NB4 (cell line): Measurements from ENCODE around the gene ASIC2.

Experiments
- DNase-seq: peaks from one replicate; pipeline ENCODE4 v3.0.0; 2010; ENCODE audit warnings: low read depth
- H3K4me3 ChIP-seq: one replicate; pipeline ENCODE4 v1.5.1; 2011; ENCODE audit warnings: mild to moderate bottlenecking, low read depth, low read length, moderate library complexity
- MAX ChIP-seq: IDR thresholded peaks from 2 replicates; pipeline ENCODE4 v1.6.1; 2011; ENCODE audit warnings: low read depth, low read length
- MYC ChIP-seq: IDR thresholded peaks from 2 replicates; pipeline ENCODE4 v1.6.1; 2011; ENCODE audit warnings: low read depth, low read length
- POLR2A ChIP-seq: IDR thresholded peaks from 2 replicates; pipeline ENCODE4 v1.6.1; 2011; ENCODE audit warnings: mild to moderate bottlenecking; ENCODE audit not compliant: insufficient read length; ENCODE audit errors: extremely low read depth
- TF ChIP-seq, protein P1 (sequence below): IDR thresholded peaks from one replicate; pipeline ENCODE4 v1.5.1; 2012; ENCODE audit warnings: low read depth, low read length

Gene ASIC2

DNA sequence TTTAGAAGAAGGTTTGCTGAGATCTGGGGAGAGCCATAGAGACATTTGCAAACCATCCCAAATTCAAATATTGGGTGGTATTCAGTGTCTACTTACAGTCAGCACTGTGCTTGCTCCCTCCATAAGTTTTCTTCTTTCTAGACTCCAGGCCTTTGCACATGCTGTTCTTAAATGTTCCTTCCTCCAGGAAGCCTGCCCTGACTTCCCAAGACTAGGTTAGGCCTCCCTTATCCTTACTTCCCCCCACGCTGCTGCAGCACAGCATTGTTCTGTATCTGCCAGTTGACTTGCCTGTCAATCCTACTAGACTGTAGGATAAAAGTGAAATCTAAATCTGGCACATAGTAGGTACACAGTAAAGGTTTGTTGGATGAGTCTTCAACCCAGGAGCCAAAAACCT is 53.4 kb downstream of the ASIC2 start:
- TF ChIP-seq, protein P1, sequence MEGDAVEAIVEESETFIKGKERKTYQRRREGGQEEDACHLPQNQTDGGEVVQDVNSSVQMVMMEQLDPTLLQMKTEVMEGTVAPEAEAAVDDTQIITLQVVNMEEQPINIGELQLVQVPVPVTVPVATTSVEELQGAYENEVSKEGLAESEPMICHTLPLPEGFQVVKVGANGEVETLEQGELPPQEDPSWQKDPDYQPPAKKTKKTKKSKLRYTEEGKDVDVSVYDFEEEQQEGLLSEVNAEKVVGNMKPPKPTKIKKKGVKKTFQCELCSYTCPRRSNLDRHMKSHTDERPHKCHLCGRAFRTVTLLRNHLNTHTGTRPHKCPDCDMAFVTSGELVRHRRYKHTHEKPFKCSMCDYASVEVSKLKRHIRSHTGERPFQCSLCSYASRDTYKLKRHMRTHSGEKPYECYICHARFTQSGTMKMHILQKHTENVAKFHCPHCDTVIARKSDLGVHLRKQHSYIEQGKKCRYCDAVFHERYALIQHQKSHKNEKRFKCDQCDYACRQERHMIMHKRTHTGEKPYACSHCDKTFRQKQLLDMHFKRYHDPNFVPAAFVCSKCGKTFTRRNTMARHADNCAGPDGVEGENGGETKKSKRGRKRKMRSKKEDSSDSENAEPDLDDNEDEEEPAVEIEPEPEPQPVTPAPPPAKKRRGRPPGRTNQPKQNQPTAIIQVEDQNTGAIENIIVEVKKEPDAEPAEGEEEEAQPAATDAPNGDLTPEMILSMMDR, result no peak
- TF ChIP-seq MAX (no peak), POLR2A (no peak), MYC (no peak)
- no peak overlapping the region for H3K4me3 ChIP-seq

GRCh38 chr17:33234930-33235685 is 58.0 kb downstream of the ASIC2 start:
- DNase-seq, result no peak
- no peak overlapping the region for H3K4me3 ChIP-seq
- TF ChIP-seq POLR2A (no peak), MAX (no peak)

More for the DNA sequence above, 53.4 kb downstream of the ASIC2 start:
- no peak for DNase-seq

GRCh38 chr17:33234233-33234632 is 58.9 kb downstream of the ASIC2 start:
- TF ChIP-seq MYC (no peak), MAX (no peak), POLR2A (no peak)
- TF ChIP-seq, protein P1, result no peak
- no peak for DNase-seq
- no peak overlapping the region for H3K4me3 ChIP-seq

- no peak for DNase-seq
- H3K4me3 ChIP-seq, result no peak overlapping the region
- TF ChIP-seq MYC, result no peak
- TF ChIP-seq MAX, result no peak
- TF ChIP-seq, protein P1, result no peak
- no peak for TF ChIP-seq POLR2A
Measured at GRCh38 chr17:33233811-33234177, 59.3 kb downstream of the ASIC2 start.

GRCh38 chr17:33229499-33229898 is 63.6 kb downstream of the ASIC2 start:
- TF ChIP-seq MYC, result no peak
- no peak for TF ChIP-seq MAX
- TF ChIP-seq, protein P1, result no peak
- TF ChIP-seq POLR2A, result no peak
- DNase-seq, result no peak
- H3K4me3 ChIP-seq, result no peak overlapping the region

GRCh38 chr17:33229028-33229427 is 64.1 kb downstream of the ASIC2 start:
- no peak for DNase-seq
- TF ChIP-seq POLR2A (no peak), MAX (no peak), MYC (no peak)
- TF ChIP-seq, protein P1, result no peak
- H3K4me3 ChIP-seq, result no peak overlapping the region
